ENCODE data around the gene UBE2S. TPM values are rescaled to one million over a fixed set of nuclear protein-coding genes. Genes with fewer than 3 reads are reported as not detected.
"Not testable (repeated sequence)": the region's sequence is repeated elsewhere in the genome, so short reads cannot be mapped to it uniquely, and the experiment has no call there.

The UBE2S gene
- 10 to 100 TPM in 1 of 4 donors, 1 to 10 TPM in 3; 4.1 to 12.8 (median 8.6) TPM for total RNA-seq

DNA sequence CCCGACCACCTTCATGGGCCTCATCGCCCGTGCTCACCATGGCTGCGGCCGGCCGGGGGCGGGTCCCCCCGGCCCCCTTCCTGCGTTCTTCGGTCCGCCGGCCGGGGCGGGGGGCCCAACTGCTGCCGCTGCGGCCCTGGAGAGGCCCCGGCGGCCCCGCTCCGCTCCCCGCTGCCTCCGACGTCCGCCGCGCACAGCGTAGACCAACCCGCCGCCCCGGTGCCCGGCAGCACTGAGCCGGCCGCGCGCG is at the start of gene UBE2S:
Gene UBE2S, minus strand, starts transcription at position 239 of the 250 bp plus-strand sequence. Its CDS starts 199 bp downstream, at position 40.
- TF ChIP-seq, protein P1, sequence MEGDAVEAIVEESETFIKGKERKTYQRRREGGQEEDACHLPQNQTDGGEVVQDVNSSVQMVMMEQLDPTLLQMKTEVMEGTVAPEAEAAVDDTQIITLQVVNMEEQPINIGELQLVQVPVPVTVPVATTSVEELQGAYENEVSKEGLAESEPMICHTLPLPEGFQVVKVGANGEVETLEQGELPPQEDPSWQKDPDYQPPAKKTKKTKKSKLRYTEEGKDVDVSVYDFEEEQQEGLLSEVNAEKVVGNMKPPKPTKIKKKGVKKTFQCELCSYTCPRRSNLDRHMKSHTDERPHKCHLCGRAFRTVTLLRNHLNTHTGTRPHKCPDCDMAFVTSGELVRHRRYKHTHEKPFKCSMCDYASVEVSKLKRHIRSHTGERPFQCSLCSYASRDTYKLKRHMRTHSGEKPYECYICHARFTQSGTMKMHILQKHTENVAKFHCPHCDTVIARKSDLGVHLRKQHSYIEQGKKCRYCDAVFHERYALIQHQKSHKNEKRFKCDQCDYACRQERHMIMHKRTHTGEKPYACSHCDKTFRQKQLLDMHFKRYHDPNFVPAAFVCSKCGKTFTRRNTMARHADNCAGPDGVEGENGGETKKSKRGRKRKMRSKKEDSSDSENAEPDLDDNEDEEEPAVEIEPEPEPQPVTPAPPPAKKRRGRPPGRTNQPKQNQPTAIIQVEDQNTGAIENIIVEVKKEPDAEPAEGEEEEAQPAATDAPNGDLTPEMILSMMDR (IDR thresholded peaks at IDR 0.05; ENCODE audit: low read depth): not testable (repeated sequence)

DNA sequence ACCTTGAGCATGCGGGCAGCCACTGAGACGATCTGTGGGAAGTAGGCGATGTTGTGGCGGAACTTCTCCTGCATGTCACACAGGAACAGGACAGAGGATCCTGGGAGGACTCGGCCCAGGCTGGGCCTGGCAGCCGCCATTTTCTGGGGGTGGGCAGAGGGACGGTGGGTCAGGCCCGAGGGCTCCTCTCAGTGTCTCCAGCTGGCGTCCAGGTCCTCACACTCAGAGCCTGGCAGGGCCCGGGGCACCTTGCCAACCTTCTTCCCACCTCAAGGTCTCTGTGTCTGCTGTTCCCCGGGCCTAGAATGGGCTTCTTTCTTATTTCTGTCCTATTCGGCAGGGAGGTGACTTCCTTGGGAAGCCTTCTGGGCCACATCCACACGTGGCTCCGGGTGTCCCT is 48.8 kb upstream of the UBE2S start:
- TF ChIP-seq, protein P1 (IDR thresholded peaks at IDR 0.05; ENCODE audit: low read depth): no peak

DNA sequence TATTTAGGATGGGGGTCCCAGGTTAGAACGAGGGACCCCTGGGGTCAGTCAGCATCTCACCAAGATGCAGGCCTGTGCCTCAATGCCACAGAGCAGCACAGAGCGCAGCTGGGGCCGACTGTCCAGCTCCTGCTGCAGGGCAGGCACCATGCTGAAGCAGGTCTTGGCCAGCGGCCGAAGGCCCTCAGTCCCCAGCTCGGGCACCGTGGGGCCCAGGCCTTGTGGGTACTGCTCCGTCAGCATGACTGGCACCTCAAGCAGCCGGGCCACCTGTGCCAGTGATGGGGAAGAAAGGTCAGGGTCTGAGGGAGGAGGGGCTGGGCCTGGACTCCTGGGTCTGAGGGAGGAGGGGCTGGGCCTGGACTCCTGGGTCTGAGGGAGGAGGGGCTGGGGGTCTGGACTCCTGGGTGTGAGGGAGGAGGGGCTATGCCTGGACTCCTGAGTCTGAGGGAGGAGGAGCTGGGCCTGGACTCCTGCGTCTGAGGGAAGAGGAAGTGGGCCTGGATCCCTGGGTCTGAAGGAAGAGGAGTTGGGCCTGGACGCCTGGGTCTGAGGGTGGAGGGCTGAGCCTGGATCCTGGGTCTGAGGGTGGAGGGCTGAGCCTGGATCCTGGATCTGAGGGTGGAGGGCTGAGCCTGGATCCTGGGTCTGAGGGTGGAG is 48.1 kb upstream of the UBE2S start:
- TF ChIP-seq, protein P1 (IDR thresholded peaks at IDR 0.05; ENCODE audit: low read depth): no peak

DNA sequence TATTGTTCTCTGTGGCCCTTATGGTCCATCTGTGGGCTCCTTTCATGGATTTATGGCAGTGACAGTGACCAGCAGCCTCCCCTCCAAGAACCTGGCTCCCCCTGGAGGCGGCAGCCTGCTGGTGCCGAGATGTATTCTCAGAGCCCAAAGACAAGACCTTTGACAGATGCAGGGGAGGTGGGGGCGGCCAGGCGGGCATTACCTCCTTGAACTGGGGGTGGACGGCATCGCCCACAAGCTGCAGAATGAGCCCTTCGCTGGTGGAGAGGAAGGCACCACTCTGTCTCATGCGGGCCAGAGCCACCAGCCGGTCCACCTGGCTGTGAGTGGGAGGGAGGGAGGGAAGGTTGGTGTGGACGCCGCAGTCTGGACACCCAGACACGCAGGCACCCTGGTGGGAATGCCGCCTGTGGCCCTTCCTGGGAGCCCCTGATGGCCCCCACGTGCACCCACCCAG is 47.2 kb upstream of the UBE2S start:
- TF ChIP-seq, protein P1 (IDR thresholded peaks at IDR 0.05; ENCODE audit: low read depth): no peak

DNA sequence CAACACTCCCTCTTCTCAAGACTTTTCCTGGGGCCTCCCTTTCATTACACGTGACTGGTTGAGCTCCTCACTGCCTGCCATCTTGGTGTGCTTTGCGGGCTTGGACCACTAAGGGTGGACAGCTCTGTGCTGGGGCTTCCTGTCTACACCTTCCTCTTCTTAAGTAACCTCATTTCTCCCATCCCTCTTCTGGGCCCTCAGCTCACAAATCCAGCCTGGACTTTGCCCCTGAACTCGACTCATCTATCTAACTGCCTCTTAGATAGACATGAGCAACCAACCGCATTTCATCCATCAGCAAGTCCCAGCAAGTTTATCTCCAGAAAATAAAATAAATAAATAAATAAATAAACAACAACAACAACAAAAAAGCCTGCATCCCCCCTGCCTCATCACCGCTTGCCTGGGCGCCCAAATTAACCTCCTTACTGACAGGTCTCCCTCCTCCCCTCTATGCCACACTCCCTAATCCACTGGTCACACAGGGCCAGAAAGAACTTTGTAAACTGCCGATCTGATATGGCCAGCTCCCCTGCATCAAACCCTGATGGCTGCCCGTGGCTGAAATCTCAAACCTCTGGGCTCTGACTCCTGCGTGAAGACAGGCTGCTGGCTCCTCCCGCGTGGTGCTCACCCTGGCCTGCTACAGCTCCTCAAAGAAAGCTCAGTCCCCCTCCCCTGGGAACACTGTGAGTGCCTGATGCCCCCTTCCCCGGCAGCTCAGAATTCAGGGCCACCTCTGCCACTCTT is 46.1 kb upstream of the UBE2S start:
- TF ChIP-seq, protein P1 (IDR thresholded peaks at IDR 0.05; ENCODE audit: low read depth): no peak

DNA sequence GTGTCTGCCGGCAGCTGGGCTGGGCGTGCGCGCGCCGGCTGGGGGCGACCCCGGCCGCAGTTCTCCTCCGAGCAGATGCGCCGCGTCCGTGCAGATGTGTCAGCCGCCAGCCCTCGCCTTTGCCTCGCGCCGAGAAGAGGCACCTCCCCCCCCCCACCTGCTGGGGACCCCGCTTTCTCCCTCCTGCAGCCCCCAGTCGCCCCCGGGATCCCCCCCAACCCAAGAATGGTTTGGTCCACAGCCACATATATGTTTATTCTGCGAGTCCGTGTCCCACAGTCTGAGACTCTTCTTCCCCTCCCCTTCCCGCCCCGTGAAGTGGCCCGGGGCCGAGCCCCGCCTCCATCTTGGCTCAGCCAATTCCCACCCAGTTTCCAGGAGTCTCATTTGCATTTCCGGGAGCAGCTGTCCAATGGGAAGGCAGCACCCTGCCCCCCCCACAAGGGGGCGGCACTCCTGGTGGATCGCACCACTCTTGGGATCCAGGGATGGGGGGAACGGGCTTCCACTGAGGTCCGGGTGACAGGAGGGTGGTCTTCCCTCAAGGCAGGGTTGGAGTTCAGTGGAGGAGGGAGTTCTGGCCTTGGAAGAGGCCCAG is 45.3 kb upstream of the UBE2S start:
- TF ChIP-seq, protein P1 (IDR thresholded peaks at IDR 0.05; ENCODE audit: low read depth): no peak
